Lower leg skin (tissue), 3 donors: ENCODE results near the gene COMMD10.

Experiments used
- POLR2A ChIP-seq, 2 donors: fragments of 450-650 bp; IDR thresholded peaks; one replicate each; pipeline ENCODE4 v1.6.1; 2016 to 2017; ENCODE audit warnings: antibody characterized with exemption in 2 of 2, mild to moderate bottlenecking in 1 of 2, moderate library complexity in 1 of 2
- TF ChIP-seq, protein P1 (sequence below), 3 donors: fragments of 450-650 bp; IDR thresholded peaks; one replicate each; pipeline ENCODE4 v1.5.1; 2016; ENCODE audit warnings: antibody characterized with exemption in 3 of 3, mild to moderate bottlenecking in 3 of 3, moderate library complexity in 2 of 3

DNA sequence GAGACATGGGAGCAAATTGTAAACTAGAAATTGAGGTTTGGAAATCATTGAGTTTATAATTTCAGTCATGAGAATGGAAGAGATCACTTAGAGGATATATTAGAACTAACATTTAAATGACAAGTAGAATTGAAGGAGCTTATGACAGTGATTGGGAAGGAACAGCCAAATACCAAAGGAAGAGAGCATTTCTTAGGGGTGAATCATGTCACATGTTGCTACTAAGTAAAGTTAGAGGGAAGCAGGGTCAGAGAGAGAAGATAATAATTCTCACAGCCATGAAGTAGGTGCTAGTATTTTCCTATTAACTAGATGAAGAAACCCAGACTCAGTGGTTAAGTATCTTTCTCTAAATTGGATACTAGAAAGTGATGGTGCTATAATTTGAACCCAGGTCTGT lies 59.3 kb downstream of the COMMD10 start:
- no peak for TF ChIP-seq POLR2A (IDR thresholded peaks at IDR 0.05)
- TF ChIP-seq, protein P1, sequence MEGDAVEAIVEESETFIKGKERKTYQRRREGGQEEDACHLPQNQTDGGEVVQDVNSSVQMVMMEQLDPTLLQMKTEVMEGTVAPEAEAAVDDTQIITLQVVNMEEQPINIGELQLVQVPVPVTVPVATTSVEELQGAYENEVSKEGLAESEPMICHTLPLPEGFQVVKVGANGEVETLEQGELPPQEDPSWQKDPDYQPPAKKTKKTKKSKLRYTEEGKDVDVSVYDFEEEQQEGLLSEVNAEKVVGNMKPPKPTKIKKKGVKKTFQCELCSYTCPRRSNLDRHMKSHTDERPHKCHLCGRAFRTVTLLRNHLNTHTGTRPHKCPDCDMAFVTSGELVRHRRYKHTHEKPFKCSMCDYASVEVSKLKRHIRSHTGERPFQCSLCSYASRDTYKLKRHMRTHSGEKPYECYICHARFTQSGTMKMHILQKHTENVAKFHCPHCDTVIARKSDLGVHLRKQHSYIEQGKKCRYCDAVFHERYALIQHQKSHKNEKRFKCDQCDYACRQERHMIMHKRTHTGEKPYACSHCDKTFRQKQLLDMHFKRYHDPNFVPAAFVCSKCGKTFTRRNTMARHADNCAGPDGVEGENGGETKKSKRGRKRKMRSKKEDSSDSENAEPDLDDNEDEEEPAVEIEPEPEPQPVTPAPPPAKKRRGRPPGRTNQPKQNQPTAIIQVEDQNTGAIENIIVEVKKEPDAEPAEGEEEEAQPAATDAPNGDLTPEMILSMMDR (IDR thresholded peaks at IDR 0.05), result no peak
